NOMO-1 treated with DMSO at 0.1 percent for 48 hours (cell line): Measurements from ENCODE around the gene ADAM11.

Source experiments
- DNase-seq: peaks from one replicate; lab custom pipeline; 2025; ENCODE audit not compliant: unreplicated experiment; lab: John Stamatoyannopoulos, UW

ADAM11 gene

DNA sequence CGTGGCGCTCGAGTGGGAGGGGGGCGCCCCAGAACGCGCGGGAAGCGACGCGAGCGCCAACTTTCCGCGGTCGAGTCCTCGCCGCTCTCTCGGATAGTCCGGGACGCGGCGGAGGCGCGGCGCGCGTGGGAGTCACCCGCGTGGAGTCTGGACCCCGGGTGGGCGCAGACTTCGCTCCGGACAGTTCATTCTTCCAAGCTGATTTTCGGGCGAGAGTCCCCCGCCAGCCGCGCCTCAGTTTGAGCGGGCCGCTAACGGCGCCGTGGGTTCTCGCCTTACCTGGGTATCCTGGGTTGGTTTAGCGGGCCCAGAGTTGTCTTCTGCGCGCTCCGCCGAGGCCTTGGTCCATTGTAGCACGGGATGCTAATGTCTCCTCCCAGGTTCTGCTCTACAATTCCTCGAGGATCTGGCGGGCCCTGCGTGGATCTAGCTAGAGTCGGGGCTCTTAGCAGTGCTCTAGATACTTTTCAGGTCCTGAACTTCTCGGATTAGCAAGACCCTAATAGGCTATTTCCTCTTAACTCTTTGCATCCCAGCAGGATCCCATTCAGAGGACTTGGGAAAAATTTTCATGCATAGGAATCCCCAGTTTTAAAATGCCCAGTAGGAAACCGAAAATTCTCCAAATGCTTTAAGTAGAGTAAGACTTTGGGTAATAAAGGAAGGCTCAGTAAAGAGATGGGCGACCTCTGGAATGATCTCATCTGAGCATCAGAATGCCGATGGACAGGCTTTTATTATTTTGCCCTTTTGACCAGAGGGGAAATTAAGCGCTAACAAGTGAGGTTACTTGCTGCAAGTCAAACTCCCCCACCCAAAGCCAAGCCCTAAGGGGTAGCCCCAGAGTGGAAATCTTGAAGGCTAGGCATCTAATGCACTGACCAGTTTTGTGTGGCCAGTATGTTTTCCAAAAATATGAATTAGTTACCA, 71.8 kb downstream of the ADAM11 start:
- no peak for DNase-seq

DNA sequence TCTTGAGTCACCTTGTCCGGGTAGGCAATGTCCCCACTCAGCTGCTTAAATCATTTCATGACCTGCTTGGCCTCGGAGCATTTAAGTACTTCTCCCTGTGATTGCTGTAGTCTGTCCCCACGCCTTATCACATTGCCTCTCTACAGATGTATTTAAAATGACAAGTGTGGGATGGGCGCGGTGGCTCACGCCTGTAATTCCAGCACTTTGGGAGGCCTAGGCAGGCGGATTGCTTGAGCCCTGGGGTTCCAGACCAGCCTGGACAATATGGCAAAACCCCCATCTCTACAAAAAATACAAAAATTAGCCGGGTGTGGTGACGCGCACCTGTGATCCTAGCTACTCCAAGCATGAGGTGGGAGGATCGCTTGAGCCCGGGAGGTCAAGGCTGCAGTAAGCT, 72.6 kb downstream of the ADAM11 start:
- DNase-seq: no peak
